Progenitor cell of endocrine pancreas (in vitro differentiated cells): ENCODE results near the gene MYOF. TPM values are rescaled to one million over a fixed set of nuclear protein-coding genes. Genes with fewer than 3 reads are reported as not detected.
"Not testable (repeated sequence)": the region's sequence is repeated elsewhere in the genome, so short reads cannot be mapped to it uniquely, and the experiment has no call there.

ENCODE experiments used
- DNase-seq: peaks from one replicate; pipeline ENCODE4 v3.0.0; 2021; ENCODE audit warnings: low spot score; ENCODE audit not compliant: unreplicated experiment
- H3K27ac Mint-ChIP-seq: 2 replicates; pipeline ENCODE4 v1.8.0; 2021; ENCODE audit warnings: mild to moderate bottlenecking, moderate library complexity, mixed read lengths
- H3K27me3 Mint-ChIP-seq: 2 replicates; pipeline ENCODE4 v1.8.0; 2021; ENCODE audit warnings: mixed read lengths
- H3K36me3 Mint-ChIP-seq: 2 replicates; pipeline ENCODE4 v1.8.0; 2022; ENCODE audit warnings: mixed read lengths; ENCODE audit not compliant: insufficient read depth
- H3K4me1 Mint-ChIP-seq: 2 replicates; pipeline ENCODE4 v1.8.0; 2021; ENCODE audit warnings: low read depth, mixed read lengths
- H3K4me3 Mint-ChIP-seq: 2 replicates; pipeline ENCODE4 v1.8.0; 2021; ENCODE audit warnings: low read depth, mild to moderate bottlenecking, moderate library complexity, mixed read lengths
- H3K9me3 Mint-ChIP-seq: 2 replicates; pipeline ENCODE4 v1.8.0; 2021; ENCODE audit warnings: low read depth, mixed read lengths
- total RNA-seq: library from RNA; stranded (reverse); gene quantifications from 2 replicates; pipeline ENCODE4 v1.2.1, GENCODE V29; 2021
- TF ChIP-seq, protein P1 (sequence below): fragments of 200-600 bp; sonication (generic); IDR thresholded peaks from one replicate; pipeline ENCODE4 v1.5.0; 2021; ENCODE audit warnings: antibody characterized with exemption, mild to moderate bottlenecking; ENCODE audit not compliant: unreplicated experiment

MYOF gene
- total RNA-seq, 1 donor from 2014 or later: 25.5 TPM

DNA sequence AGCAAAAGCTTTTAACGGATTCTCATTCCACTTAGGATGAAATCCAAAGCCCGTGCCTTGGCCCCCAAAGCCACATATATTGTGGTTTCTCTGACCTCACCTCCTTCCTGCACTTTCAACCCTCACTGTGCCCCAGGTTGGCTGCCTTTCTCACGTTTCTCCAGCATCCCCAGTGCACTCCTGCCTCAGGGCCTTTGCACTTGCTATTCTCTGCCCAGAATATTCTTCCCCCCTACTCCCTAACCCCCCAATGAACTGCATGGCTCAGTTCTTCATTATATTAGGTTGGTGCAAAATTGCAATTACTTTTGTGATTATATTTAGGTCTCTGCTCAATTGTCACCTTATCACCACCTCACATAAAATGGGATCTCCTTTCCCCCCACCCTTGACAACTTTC lies 34.2 kb downstream of the MYOF start:
- Mint-ChIP-seq H3K4me3 (no peak overlapping the region), H3K4me1 (peaks cover 47% of the 10 kb centered on the region), H3K27ac (no peak overlapping the region), H3K36me3 (peaks cover 6% of the 10 kb centered on the region), H3K9me3 (no peaks in the 10 kb centered on the region), H3K27me3 (no peaks in the 10 kb centered on the region)
- TF ChIP-seq, protein P1, sequence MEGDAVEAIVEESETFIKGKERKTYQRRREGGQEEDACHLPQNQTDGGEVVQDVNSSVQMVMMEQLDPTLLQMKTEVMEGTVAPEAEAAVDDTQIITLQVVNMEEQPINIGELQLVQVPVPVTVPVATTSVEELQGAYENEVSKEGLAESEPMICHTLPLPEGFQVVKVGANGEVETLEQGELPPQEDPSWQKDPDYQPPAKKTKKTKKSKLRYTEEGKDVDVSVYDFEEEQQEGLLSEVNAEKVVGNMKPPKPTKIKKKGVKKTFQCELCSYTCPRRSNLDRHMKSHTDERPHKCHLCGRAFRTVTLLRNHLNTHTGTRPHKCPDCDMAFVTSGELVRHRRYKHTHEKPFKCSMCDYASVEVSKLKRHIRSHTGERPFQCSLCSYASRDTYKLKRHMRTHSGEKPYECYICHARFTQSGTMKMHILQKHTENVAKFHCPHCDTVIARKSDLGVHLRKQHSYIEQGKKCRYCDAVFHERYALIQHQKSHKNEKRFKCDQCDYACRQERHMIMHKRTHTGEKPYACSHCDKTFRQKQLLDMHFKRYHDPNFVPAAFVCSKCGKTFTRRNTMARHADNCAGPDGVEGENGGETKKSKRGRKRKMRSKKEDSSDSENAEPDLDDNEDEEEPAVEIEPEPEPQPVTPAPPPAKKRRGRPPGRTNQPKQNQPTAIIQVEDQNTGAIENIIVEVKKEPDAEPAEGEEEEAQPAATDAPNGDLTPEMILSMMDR: no peak
- no peak for DNase-seq

GRCh38 chr10:93447019-93447418 lies 35.1 kb downstream of the MYOF start:
- Mint-ChIP-seq H3K27ac (peak overlapping the region; percentile 99), H3K4me3 (no peak overlapping the region), H3K27me3 (no peaks in the 10 kb centered on the region), H3K36me3 (peaks cover 6% of the 10 kb centered on the region), H3K9me3 (no peaks in the 10 kb centered on the region), H3K4me1 (peaks cover 47% of the 10 kb centered on the region)
- no peak for DNase-seq
- TF ChIP-seq, protein P1: no peak

GRCh38 chr10:93445978-93446720 lies 36.0 kb downstream of the MYOF start:
- TF ChIP-seq, protein P1: no peak
- Mint-ChIP-seq H3K27me3 (no peaks in the 10 kb centered on the region), H3K9me3 (no peaks in the 10 kb centered on the region), H3K4me1 (peaks cover 45% of the 10 kb centered on the region), H3K4me3 (peak overlapping the region; percentile 37), H3K27ac (peak overlapping the region; percentile 99), H3K36me3 (peaks cover 3% of the 10 kb centered on the region)
- DNase-seq: no peak

DNA sequence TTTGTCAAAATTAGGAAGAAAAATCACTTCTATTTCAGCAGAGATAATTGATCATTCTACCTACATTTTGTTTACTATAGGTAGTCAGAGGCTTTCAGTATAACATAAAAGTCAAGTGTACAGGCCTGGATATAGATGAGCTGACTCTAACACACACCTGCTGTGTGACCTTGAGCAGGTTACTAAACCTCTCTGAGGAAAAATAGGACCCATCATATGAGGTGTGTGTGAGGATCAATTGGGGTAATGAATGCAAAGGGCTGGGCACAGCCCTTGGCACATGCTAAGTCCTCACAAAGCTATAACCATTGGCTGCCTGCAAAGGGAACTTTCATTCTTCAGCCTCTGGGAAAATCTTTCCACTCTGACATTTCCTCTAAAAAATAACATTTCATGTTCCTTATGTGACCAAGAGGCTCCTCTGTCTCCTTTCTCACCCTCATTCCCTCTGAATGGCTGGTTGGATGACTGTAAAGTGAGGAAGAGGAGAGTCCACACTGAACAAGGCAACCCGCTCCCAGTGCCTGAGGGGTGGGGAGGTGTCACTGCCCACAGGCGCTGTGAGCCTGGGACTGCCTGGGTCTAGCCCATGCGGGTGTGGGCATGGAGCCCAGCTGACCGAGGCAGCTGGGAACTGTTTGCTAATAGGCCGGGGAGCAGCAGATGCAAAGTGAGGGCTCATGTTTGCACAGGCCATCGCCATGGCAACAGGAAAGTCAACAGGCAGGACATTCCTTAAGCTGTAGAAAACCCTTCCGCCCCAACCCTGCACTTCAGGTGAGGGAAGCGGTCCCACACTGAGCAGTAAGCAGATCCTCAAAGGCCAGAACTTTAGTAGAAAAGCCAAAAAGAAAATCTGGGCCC lies 36.8 kb downstream of the MYOF start:
- Mint-ChIP-seq H3K4me1 (peaks cover 52% of the 10 kb centered on the region), H3K9me3 (no peaks in the 10 kb centered on the region), H3K36me3 (peaks cover 3% of the 10 kb centered on the region), H3K27me3 (no peaks in the 10 kb centered on the region), H3K4me3 (peak overlapping the region; percentile 38), H3K27ac (peak overlapping the region; percentile 99)
- DNase-seq: peak; percentile 80
- TF ChIP-seq, protein P1: no peak

DNA sequence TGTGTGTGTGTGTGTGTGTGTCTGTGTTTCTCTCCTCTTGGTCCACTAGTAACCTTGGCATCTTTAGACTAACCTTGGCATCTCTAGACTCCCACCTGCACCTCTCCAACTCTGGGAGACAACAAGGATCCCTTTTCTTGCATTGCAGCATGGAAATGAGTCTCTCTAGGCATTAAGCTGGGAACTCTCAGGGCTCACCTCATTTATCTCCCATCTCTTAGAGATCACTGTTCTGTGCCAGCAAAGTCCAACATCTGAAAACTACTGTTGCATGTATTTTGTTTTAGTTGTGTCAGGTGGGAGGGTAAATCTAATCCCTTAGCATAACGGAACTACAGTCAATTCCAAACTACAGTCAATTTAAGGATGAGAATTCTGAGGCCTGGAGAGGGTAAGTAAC lies 38.7 kb downstream of the MYOF start:
- DNase-seq: no peak
- TF ChIP-seq, protein P1: no peak
- H3K4me1 Mint-ChIP-seq: peaks cover 67% of the 10 kb centered on the region
- H3K27ac Mint-ChIP-seq: peak overlapping the region; percentile 19
- H3K9me3 Mint-ChIP-seq: no peaks in the 10 kb centered on the region
- H3K27me3 Mint-ChIP-seq: no peaks in the 10 kb centered on the region
- H3K36me3 Mint-ChIP-seq: peaks cover 3% of the 10 kb centered on the region
- H3K4me3 Mint-ChIP-seq: no peak overlapping the region

- not testable (repeated sequence) for H3K36me3 Mint-ChIP-seq, H3K9me3 Mint-ChIP-seq, H3K4me3 Mint-ChIP-seq, DNase-seq, H3K27ac Mint-ChIP-seq, H3K27me3 Mint-ChIP-seq
- peaks cover 74% of the 10 kb centered on the region for H3K4me1 Mint-ChIP-seq
Measured at GRCh38 chr10:93442721-93443120, 39.4 kb downstream of the MYOF start.
